Natural killer cell (primary cell): ENCODE data around the gene FFAR3. TPM values are rescaled to one million over a fixed set of nuclear protein-coding genes. Genes with fewer than 3 reads are reported as not detected.

Source experiments
- ATAC-seq, 3 donors: fragments of 150-1000 bp in 2 of 3; fragments of 200-7000 bp in 1 of 3; cut with Tn5 transposase; 1 replicate in 1 of 3; 2 replicates in 2 of 3; pipeline ENCODE4 v1.10.0; 2021; ENCODE audit warnings: mild to moderate bottlenecking in 2 of 3, moderate library complexity in 2 of 3
- DNase-seq, 2 donors: peaks; one replicate each; pipeline versions ENCODE4 v3.0.0 to v3.0.0-alpha.2; 2013 to 2021; ENCODE audit warnings: mixed read lengths in 1 of 2
- H3K27ac ChIP-seq: one replicate; pipeline ENCODE4 v1.5.1; 2013; ENCODE audit warnings: mild to moderate bottlenecking, low read length
- H3K27me3 ChIP-seq: one replicate; pipeline ENCODE4 v1.6.1; 2013; ENCODE audit warnings: low read length; ENCODE audit not compliant: control insufficient read depth, insufficient read depth
- H3K36me3 ChIP-seq: one replicate; pipeline ENCODE4 v1.6.1; 2013; ENCODE audit warnings: low read length; ENCODE audit not compliant: control insufficient read depth, insufficient read depth
- H3K4me1 ChIP-seq: one replicate; pipeline ENCODE4 v1.6.1; 2013; ENCODE audit warnings: low read length; ENCODE audit not compliant: control insufficient read depth, insufficient read depth
- H3K4me3 ChIP-seq: one replicate; pipeline ENCODE4 v1.5.1; 2013; ENCODE audit warnings: low read length
- H3K9me3 ChIP-seq: one replicate; pipeline ENCODE4 v1.6.1; 2013; ENCODE audit warnings: low read length; ENCODE audit not compliant: control insufficient read depth, insufficient read depth
- H3K27ac Mint-ChIP-seq, 2 donors: one replicate each; pipeline ENCODE4 v1.8.0; 2022; ENCODE audit warnings: mild to moderate bottlenecking in 2 of 2, mixed read lengths in 2 of 2, moderate library complexity in 1 of 2
- H3K27me3 Mint-ChIP-seq, 2 donors: one replicate each; pipeline ENCODE4 v1.8.0; 2022; ENCODE audit warnings: low read depth in 2 of 2, mixed read lengths in 2 of 2
- H3K36me3 Mint-ChIP-seq: one replicate; pipeline ENCODE4 v1.8.0; 2022; ENCODE audit warnings: mixed read lengths
- H3K4me1 Mint-ChIP-seq, 2 donors: one replicate each; pipeline ENCODE4 v1.8.0; 2022; ENCODE audit warnings: mixed read lengths in 2 of 2
- H3K4me3 Mint-ChIP-seq: one replicate; pipeline ENCODE4 v1.8.0; 2022; ENCODE audit warnings: mild to moderate bottlenecking, moderate library complexity, mixed read lengths
- H3K9me3 Mint-ChIP-seq, 2 donors: one replicate each; pipeline ENCODE4 v1.8.0; 2022; ENCODE audit warnings: mixed read lengths in 2 of 2
- WGBS: methylation state at CpG from one replicate; pipeline ENCODE4 v1.1.7; 2013; ENCODE audit warnings: missing lambda C conversion rate; ENCODE audit not compliant: insufficient coverage; 5-methylcytosine and 5-hydroxymethylcytosine counted together
- intact Hi-C: fragments of 100-400 bp; cut with micrococcal nuclease; formaldehyde crosslinking; loops from one replicate; pipeline ENCODE4 v1.14.2; 2022
- total RNA-seq, 4 donors: library from RNA; stranded (reverse); fragments of 120-200 nt in 1 of 4; gene quantifications; one replicate each; pipeline versions ENCODE4 v1.2.3 to v1.2.4, GENCODE V29; 2013 to 2022
- TF ChIP-seq, protein P1 (sequence below): fragments of 200-600 bp; IDR thresholded peaks from one replicate; pipeline ENCODE4 v1.8.0; 2022; ENCODE audit warnings: antibody characterized with exemption

FFAR3 gene
- total RNA-seq, 3 donors from 2014 or later (not counting 1 experiment from before 2014, with no cell fraction given): 0.92 to 2.7 TPM; not detected in 1

DNA sequence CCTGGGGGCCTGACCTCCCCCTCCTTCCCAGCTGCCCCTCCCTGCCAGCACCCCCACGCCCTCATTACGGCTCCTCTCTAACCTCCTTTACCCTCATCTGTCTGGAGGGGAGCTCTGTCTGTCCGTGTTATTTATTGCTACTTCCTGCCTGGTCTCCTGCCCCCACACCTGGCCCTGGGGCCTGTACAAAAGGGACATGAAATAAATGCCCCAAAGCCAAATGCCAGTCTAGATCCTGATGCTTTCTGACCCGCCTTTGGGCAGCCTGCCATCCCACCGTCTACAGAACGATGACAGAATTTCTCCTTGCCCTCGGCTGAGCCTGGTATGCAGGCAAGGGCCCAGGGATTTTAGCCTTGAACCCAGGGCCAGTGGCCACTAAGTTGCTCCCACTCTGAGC is 44.7 kb upstream of the FFAR3 start:
- WGBS: 30% methylated on average over 7 of the region's 7 CpGs
- no peak overlapping the region for H3K27ac Mint-ChIP-seq
- no peak overlapping the region for H3K27ac ChIP-seq

GRCh38 chr19:35314031-35314430 is 44.2 kb upstream of the FFAR3 start:
- Histone ChIP-seq H3K27me3 (no peaks in the 10 kb centered on the region), H3K4me3 (no peak overlapping the region), H3K4me1 (peaks cover 29% of the 10 kb centered on the region), H3K9me3 (no peaks in the 10 kb centered on the region), H3K36me3 (no peaks in the 10 kb centered on the region), H3K27ac (no peak overlapping the region)
- Mint-ChIP-seq H3K9me3 (no peaks in the 10 kb centered on the region), H3K27me3 (peaks cover 0 to 12% of the 10 kb centered on the region in 2 donors), H3K4me3 (no peak overlapping the region), H3K36me3 (no peaks in the 10 kb centered on the region), H3K27ac (no peak overlapping the region), H3K4me1 (peaks cover 0 to 6% of the 10 kb centered on the region in 2 donors)
- 80% methylated on average over 8 of the region's 8 CpGs for WGBS
- DNase-seq (no peak), ATAC-seq (no peak)
- intact Hi-C loops: no loop called here
- TF ChIP-seq, protein P1, sequence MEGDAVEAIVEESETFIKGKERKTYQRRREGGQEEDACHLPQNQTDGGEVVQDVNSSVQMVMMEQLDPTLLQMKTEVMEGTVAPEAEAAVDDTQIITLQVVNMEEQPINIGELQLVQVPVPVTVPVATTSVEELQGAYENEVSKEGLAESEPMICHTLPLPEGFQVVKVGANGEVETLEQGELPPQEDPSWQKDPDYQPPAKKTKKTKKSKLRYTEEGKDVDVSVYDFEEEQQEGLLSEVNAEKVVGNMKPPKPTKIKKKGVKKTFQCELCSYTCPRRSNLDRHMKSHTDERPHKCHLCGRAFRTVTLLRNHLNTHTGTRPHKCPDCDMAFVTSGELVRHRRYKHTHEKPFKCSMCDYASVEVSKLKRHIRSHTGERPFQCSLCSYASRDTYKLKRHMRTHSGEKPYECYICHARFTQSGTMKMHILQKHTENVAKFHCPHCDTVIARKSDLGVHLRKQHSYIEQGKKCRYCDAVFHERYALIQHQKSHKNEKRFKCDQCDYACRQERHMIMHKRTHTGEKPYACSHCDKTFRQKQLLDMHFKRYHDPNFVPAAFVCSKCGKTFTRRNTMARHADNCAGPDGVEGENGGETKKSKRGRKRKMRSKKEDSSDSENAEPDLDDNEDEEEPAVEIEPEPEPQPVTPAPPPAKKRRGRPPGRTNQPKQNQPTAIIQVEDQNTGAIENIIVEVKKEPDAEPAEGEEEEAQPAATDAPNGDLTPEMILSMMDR: no peak

More for the DNA sequence above, 44.7 kb upstream of the FFAR3 start:
- no peak for DNase-seq
- Mint-ChIP-seq H3K4me1 (peaks cover 0 to 2% of the 10 kb centered on the region in 2 donors), H3K27me3 (peaks cover 0 to 9% of the 10 kb centered on the region in 2 donors), H3K36me3 (no peaks in the 10 kb centered on the region), H3K4me3 (no peak overlapping the region), H3K9me3 (no peaks in the 10 kb centered on the region)
- no peak overlapping the region for H3K4me3 ChIP-seq
- peaks cover 24% of the 10 kb centered on the region for H3K4me1 ChIP-seq
- TF ChIP-seq, protein P1: no peak
- H3K9me3 ChIP-seq: no peaks in the 10 kb centered on the region
- no peak for ATAC-seq
- no peaks in the 10 kb centered on the region for H3K36me3 ChIP-seq
- H3K27me3 ChIP-seq: no peaks in the 10 kb centered on the region
- intact Hi-C loops: no loop called here

DNA sequence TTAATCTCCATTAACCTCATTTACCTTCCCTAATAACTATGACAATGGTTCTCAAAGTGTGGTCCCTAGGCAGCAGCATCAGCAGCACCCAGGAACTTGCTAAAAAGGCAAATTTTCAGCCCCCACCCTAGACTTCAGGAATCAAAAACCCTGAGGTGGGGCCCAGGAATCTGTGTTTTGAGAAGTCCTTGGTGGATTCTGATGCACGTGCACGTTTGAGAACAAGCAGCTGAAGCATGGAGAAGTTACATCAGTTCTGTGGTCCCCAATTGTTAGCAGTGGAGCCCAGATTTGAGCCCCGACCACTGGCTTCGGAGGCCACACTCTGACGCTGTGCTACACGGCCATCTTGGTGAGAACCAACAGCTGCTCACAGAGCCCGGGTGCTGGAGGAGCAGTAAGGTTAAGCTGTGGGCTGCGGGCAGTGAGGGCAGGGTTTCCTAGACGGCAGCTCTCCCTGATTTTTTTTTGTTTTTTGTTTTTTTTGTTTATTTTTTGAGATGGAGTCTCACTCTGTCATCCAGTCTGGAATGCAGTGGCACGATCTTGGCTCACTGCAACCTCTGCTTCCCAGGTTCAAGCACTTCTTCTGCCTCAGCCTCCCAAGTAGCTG is 43.3 kb upstream of the FFAR3 start:
- Histone ChIP-seq H3K36me3 (no peaks in the 10 kb centered on the region), H3K27me3 (no peaks in the 10 kb centered on the region), H3K9me3 (no peaks in the 10 kb centered on the region), H3K27ac (no peak overlapping the region), H3K4me1 (peaks cover 35% of the 10 kb centered on the region), H3K4me3 (no peak overlapping the region)
- Mint-ChIP-seq H3K27ac (no peak overlapping the region), H3K4me3 (no peak overlapping the region), H3K4me1 (peaks cover 0 to 8% of the 10 kb centered on the region in 2 donors), H3K36me3 (no peaks in the 10 kb centered on the region), H3K27me3 (peaks cover 0 to 10% of the 10 kb centered on the region in 2 donors), H3K9me3 (no peaks in the 10 kb centered on the region)
- intact Hi-C loops: no loop called here
- 82% methylated on average over 10 of the region's 10 CpGs for WGBS
- no peak for ATAC-seq
- TF ChIP-seq, protein P1: no peak
- DNase-seq: no peak

- WGBS: 89% methylated on average over 9 of the region's 9 CpGs
Measured at GRCh38 chr19:35315883-35316282, 42.4 kb upstream of the FFAR3 start.

More at GRCh38 chr19:35315883-35316282, 42.4 kb upstream of the FFAR3 start:
- Histone ChIP-seq H3K9me3 (no peaks in the 10 kb centered on the region), H3K4me1 (peaks cover 44% of the 10 kb centered on the region), H3K27ac (no peak overlapping the region), H3K4me3 (no peak overlapping the region), H3K36me3 (no peaks in the 10 kb centered on the region), H3K27me3 (no peaks in the 10 kb centered on the region)
- Mint-ChIP-seq H3K36me3 (no peaks in the 10 kb centered on the region), H3K27ac (no peak overlapping the region), H3K4me1 (peaks cover 0 to 8% of the 10 kb centered on the region in 2 donors), H3K27me3 (peaks cover 0 to 10% of the 10 kb centered on the region in 2 donors), H3K9me3 (no peaks in the 10 kb centered on the region), H3K4me3 (no peak overlapping the region)
- intact Hi-C loops: no loop called here
- TF ChIP-seq, protein P1: no peak
- ATAC-seq (no peak), DNase-seq (no peak)
